ENCODE measurements around the gene CUX1. TPM values are rescaled to one million over a fixed set of nuclear protein-coding genes. Genes with fewer than 3 reads are reported as not detected.
A peak's percentile ranks its signal among the peaks of the same experiment; 100 is the strongest.

Gene CUX1
- total and polyA plus RNA-seq, 2 of the 13 experiments (the other 11 are each of a cell fraction or from before 2014, with no cell fraction given): 13.7 to 14.9 TPM

DNA sequence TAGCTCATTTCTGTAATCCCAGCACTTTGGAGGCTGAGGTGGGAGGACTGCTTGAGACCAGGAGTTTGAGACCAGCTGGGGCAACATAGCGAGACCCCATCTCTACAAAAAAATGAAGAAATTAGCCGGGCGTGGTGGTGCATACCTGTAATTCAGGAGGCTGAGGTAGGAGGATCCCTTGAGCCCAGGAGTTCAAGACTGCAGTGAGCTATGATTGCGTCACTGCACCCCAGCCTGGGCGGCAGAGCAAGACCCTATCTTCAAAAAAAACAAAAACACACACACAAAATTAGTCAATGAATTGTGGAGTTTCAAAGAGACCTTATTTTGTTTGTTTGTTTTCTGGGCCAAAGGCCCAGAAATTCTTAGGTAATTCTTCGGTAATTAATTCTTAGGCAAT, 110.0 kb downstream of the CUX1 start:
- POLR2A ChIA-PET: no interaction called here
- no peak overlapping the region for H3K4me3 ChIP-seq (replicated peaks in 1 of 3; ENCODE audit: insufficient read depth in 1 of 3, low read depth in 2 of 3, low read length in 3 of 3)
- H4K20me1 ChIP-seq (ENCODE audit: insufficient read depth, low read length): no peaks in the 10 kb centered on the region
- H2AFZ ChIP-seq (ENCODE audit: low read length): no peak overlapping the region
- no peaks in the 10 kb centered on the region for H3K27me3 ChIP-seq (ENCODE audit: control insufficient read depth in 1 of 2, insufficient read depth in 2 of 2, low read length in 2 of 2)
- in situ Hi-C loops (cut with HindIII; ENCODE audit: extremely low pct_ligation_motif_present, low pct_unique_long_range_greater_than_20kb) (no loop called here), intact Hi-C loops (cut with micrococcal nuclease; ENCODE audit: unreplicated experiment) (no loop called here)
- DNase-seq (ENCODE audit: low spot score) (no peak), ATAC-seq (no peak), FAIRE-seq (no peak)
- TF ChIP-seq CEBPB (IDR thresholded peaks at IDR 0.05; ENCODE audit: borderline replicate concordance, low read depth, low read length) (peak; percentile 50; the same call in 1 of the 2 replicates), SIN3A (IDR thresholded peaks at IDR 0.05; ENCODE audit: borderline replicate concordance, low read depth, low read length) (no peak)
- H3K4me2 ChIP-seq (ENCODE audit: low read depth, low read length): no peak overlapping the region
- no peaks in the 10 kb centered on the region for H3K9me3 ChIP-seq (ENCODE audit: low read length)
- CTCF ChIA-PET (ENCODE audit: low intra/inter-chr PET ratio, low total read pairs): no interaction called here
- no peaks in the 10 kb centered on the region for H3K4me1 ChIP-seq (ENCODE audit: insufficient read depth, low read length)
- H3K9ac ChIP-seq (ENCODE audit: insufficient read depth, low read depth, low read length): no peak overlapping the region
- BruUV-seq (replicated peaks): no TSS peak
- no peak overlapping the region for H3K27ac ChIP-seq (ENCODE audit: extremely low read length, insufficient read depth, low read length)
- peaks cover 1 to 14% of the 10 kb centered on the region in 2 experiments; a peak in 3 of 5 replicates for H3K36me3 ChIP-seq (replicated peaks in 1 of 2; ENCODE audit: control insufficient read depth in 1 of 2, insufficient read depth in 2 of 2, low read length in 2 of 2)
- WGBS (ENCODE audit: low lambda C conversion rate): 95% methylated on average over 6 of the region's 6 CpGs
- peaks cover 19% of the 10 kb centered on the region for H3K79me2 ChIP-seq (ENCODE audit: insufficient read depth, low read length)

DNA sequence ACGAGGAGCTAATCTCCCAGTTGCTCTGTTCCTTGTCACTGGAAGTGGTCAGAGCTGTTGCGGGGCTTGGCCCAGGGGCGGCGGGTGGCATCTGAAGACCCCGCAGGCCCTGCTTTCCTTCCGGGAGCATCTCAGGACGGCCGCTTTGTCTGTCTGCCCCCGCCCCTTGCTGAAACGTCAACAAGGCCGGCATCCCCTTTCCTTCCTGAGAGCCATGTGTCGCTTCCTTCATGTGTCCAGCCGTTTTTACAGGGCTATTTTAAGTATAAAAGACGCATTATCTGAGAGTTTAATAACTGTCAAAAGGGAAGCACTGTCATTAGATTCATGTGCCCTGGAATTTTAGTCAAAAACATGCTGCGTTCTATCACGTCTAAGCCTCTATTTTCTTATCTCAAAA, 110.4 kb downstream of the CUX1 start:
- H3K4me2 ChIP-seq (ENCODE audit: low read depth, low read length): no peak overlapping the region
- no peak overlapping the region for H2AFZ ChIP-seq (ENCODE audit: low read length)
- H3K4me3 ChIP-seq (replicated peaks in 1 of 3; ENCODE audit: insufficient read depth in 1 of 3, low read depth in 2 of 3, low read length in 3 of 3): no peak overlapping the region
- FAIRE-seq (no peak), ATAC-seq (no peak), DNase-seq (ENCODE audit: low spot score) (no peak)
- no peaks in the 10 kb centered on the region for H4K20me1 ChIP-seq (ENCODE audit: insufficient read depth, low read length)
- in situ Hi-C loops (cut with HindIII; ENCODE audit: extremely low pct_ligation_motif_present, low pct_unique_long_range_greater_than_20kb): no loop called here
- 93% methylated on average over 11 of the region's 16 CpGs for whole genome bisulfite sequencing (ENCODE audit: low lambda C conversion rate)
- CTCF ChIA-PET (ENCODE audit: low intra/inter-chr PET ratio, low total read pairs): no interaction called here
- H3K9ac ChIP-seq (ENCODE audit: insufficient read depth, low read depth, low read length): no peak overlapping the region
- POLR2A ChIA-PET: no interaction called here
- no peaks in the 10 kb centered on the region for H3K9me3 ChIP-seq (ENCODE audit: low read length)
- no peaks in the 10 kb centered on the region for H3K27me3 ChIP-seq (ENCODE audit: control insufficient read depth in 1 of 2, insufficient read depth in 2 of 2, low read length in 2 of 2)
- H3K36me3 ChIP-seq (replicated peaks in 1 of 2; ENCODE audit: control insufficient read depth in 1 of 2, insufficient read depth in 2 of 2, low read length in 2 of 2): peaks cover 1 to 14% of the 10 kb centered on the region in 2 experiments; a peak in 2 of 5 replicates
- H3K4me1 ChIP-seq (ENCODE audit: insufficient read depth, low read length): no peaks in the 10 kb centered on the region
- intact Hi-C loops (cut with micrococcal nuclease; ENCODE audit: unreplicated experiment): no loop called here
- peaks cover 17% of the 10 kb centered on the region for H3K79me2 ChIP-seq (ENCODE audit: insufficient read depth, low read length)
- no peak overlapping the region for H3K27ac ChIP-seq (ENCODE audit: extremely low read length, insufficient read depth, low read length)
- no TSS peak for BruUV-seq (replicated peaks)
- TF ChIP-seq ZNF552 (CRISPR knock-in tag; IDR thresholded peaks at IDR 0.05; ENCODE audit: borderline replicate concordance) (no peak), SIX1 (CRISPR knock-in tag; IDR thresholded peaks at IDR 0.05; ENCODE audit: borderline replicate concordance) (no peak), ZNF160 (CRISPR knock-in tag; IDR thresholded peaks at IDR 0.05) (no peak), TSC22D2 (CRISPR knock-in tag; IDR thresholded peaks at IDR 0.05; ENCODE audit: borderline replicate concordance) (no peak), ZBTB38 (CRISPR knock-in tag; IDR thresholded peaks at IDR 0.05) (no peak), KDM4B (CRISPR knock-in tag; IDR thresholded peaks at IDR 0.05) (no peak), MTA3 (CRISPR knock-in tag; IDR thresholded peaks at IDR 0.05) (no peak), KMT2B (CRISPR knock-in tag; IDR thresholded peaks at IDR 0.05) (no peak), PCBP2 (optimal IDR thresholded peaks at IDR 0.05; ENCODE audit: low read depth, low read length, poor library complexity, severe bottlenecking) (no peak), NCOA2 (CRISPR knock-in tag; IDR thresholded peaks at IDR 0.05) (no peak)
- TF ChIP-seq, protein P1, sequence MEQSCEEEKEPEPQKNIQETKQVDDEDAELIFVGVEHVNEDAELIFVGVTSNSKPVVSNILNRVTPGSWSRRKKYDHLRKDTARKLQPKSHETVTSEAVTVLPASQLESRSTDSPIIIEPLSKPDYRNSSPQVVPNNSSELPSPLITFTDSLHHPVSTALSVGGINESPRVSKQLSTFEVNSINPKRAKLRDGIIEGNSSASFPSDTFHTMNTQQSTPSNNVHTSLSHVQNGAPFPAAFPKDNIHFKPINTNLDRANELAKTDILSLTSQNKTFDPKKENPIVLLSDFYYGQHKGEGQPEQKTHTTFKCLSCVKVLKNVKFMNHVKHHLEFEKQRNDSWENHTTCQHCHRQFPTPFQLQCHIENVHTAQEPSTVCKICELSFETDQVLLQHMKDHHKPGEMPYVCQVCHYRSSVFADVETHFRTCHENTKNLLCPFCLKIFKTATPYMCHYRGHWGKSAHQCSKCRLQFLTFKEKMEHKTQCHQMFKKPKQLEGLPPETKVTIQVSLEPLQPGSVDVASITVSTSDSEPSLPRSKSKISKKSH (CRISPR knock-in tag; IDR thresholded peaks at IDR 0.05; ENCODE audit: borderline replicate concordance): no peak
- TF ChIP-seq, protein P2, sequence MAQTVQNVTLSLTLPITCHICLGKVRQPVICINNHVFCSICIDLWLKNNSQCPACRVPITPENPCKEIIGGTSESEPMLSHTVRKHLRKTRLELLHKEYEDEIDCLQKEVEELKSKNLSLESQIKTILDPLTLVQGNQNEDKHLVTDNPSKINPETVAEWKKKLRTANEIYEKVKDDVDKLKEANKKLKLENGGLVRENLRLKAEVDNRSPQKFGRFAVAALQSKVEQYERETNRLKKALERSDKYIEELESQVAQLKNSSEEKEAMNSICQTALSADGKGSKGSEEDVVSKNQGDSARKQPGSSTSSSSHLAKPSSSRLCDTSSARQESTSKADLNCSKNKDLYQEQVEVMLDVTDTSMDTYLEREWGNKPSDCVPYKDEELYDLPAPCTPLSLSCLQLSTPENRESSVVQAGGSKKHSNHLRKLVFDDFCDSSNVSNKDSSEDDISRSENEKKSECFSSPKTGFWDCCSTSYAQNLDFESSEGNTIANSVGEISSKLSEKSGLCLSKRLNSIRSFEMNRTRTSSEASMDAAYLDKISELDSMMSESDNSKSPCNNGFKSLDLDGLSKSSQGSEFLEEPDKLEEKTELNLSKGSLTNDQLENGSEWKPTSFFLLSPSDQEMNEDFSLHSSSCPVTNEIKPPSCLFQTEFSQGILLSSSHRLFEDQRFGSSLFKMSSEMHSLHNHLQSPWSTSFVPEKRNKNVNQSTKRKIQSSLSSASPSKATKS (CRISPR knock-in tag; IDR thresholded peaks at IDR 0.05): no peak
- TF ChIP-seq, protein P3, sequence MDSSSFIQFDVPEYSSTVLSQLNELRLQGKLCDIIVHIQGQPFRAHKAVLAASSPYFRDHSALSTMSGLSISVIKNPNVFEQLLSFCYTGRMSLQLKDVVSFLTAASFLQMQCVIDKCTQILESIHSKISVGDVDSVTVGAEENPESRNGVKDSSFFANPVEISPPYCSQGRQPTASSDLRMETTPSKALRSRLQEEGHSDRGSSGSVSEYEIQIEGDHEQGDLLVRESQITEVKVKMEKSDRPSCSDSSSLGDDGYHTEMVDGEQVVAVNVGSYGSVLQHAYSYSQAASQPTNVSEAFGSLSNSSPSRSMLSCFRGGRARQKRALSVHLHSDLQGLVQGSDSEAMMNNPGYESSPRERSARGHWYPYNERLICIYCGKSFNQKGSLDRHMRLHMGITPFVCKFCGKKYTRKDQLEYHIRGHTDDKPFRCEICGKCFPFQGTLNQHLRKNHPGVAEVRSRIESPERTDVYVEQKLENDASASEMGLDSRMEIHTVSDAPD (CRISPR knock-in tag; IDR thresholded peaks at IDR 0.05): no peak
